Large intestine (tissue), 3 donors: ENCODE results near the gene OOSP3. TPM values are rescaled to one million over a fixed set of nuclear protein-coding genes. Genes with fewer than 3 reads are reported as not detected.
"Not testable (repeated sequence)": the region's sequence is repeated elsewhere in the genome, so short reads cannot be mapped to it uniquely, and the experiment has no call there.

Experiments
- DNase-seq, 2 donors: peaks; one replicate each; pipeline versions ENCODE4 v3.0.0 to v3.0.0-alpha.2; 2013
- H3K27ac ChIP-seq: one replicate; pipeline ENCODE4 v1.5.1; 2013; ENCODE audit warnings: low read length
- H3K27me3 ChIP-seq: 2 replicates; pipeline ENCODE4 v1.6.1; 2013; ENCODE audit warnings: low read length; ENCODE audit not compliant: control insufficient read depth, insufficient read depth
- H3K36me3 ChIP-seq: 2 replicates; pipeline ENCODE4 v1.6.1; 2013; ENCODE audit warnings: low read length; ENCODE audit not compliant: control insufficient read depth, insufficient read depth
- H3K4me1 ChIP-seq: one replicate; pipeline ENCODE4 v1.6.1; 2013; ENCODE audit warnings: low read length; ENCODE audit not compliant: control insufficient read depth, insufficient read depth
- H3K4me3 ChIP-seq: one replicate; pipeline ENCODE4 v1.5.1; 2013; ENCODE audit warnings: low read length
- H3K9me3 ChIP-seq: one replicate; pipeline ENCODE4 v1.6.1; 2013; ENCODE audit warnings: mild to moderate bottlenecking, low read depth, low read length, moderate library complexity; ENCODE audit not compliant: control insufficient read depth
- WGBS: methylation state at CpG from one replicate; pipeline ENCODE4 v1.1.5; 2013; ENCODE audit warnings: low lambda C conversion rate; ENCODE audit not compliant: insufficient coverage; 5-methylcytosine and 5-hydroxymethylcytosine counted together
- polyA plus RNA-seq: library from polyadenylated mRNA; unstranded; fragments of 120-200 nt; gene quantifications from one replicate; pipeline ENCODE4 v1.2.1, GENCODE V29; 2013

Gene OOSP3
- polyA plus RNA-seq, 1 donor, result not detected

GRCh38 chr11:59849551-59849950 is 29.0 kb upstream of the OOSP3 start:
- WGBS, result no CpG with 5 or more reads among the region's 2 CpGs

DNA sequence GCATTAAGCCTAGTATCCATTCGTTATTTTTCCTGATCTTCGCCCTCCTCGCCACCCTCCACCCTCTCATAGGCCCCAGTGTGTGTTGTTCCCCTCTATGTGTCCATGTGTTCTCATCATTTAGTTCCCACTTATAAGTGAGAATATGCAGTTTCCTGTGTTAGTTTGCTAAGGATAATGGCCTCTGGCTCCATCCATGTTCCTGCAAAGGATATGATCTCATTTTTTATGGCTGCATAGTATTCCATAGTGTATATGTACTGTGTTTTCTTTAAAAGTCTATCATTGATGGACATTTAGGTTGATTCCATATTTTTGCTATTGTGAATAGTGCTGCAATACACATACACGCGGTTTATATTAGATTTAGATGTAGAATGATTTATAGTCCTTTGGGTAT is 27.2 kb upstream of the OOSP3 start:
- H3K36me3 ChIP-seq, H3K4me3 ChIP-seq, H3K27ac ChIP-seq, H3K9me3 ChIP-seq, DNase-seq, H3K27me3 ChIP-seq: not testable (repeated sequence)
- WGBS, result 94% methylated on average over 3 of the region's 5 CpGs
- peaks cover 13% of the 10 kb centered on the region for H3K4me1 ChIP-seq

More at GRCh38 chr11:59849551-59849950, 29.0 kb upstream of the OOSP3 start:
- not testable (repeated sequence) for H3K4me3 ChIP-seq, H3K27me3 ChIP-seq, H3K9me3 ChIP-seq, DNase-seq, H3K36me3 ChIP-seq
- Histone ChIP-seq H3K27ac (peak overlapping the region; percentile 85), H3K4me1 (peaks cover 18% of the 10 kb centered on the region)

- no peak overlapping the region for H3K4me3 ChIP-seq
- H3K27me3 ChIP-seq, result no peaks in the 10 kb centered on the region
- no peaks in the 10 kb centered on the region for H3K36me3 ChIP-seq
- no peak for DNase-seq
- H3K27ac ChIP-seq, result no peak overlapping the region
- WGBS, result no CpG with 5 or more reads among the region's 2 CpGs
- H3K4me1 ChIP-seq, result peaks cover under 1% of the 10 kb centered on the region
- H3K9me3 ChIP-seq, result no peaks in the 10 kb centered on the region
Observed at GRCh38 chr11:59854871-59855270, 23.7 kb upstream of the OOSP3 start.

GRCh38 chr11:59857439-59858434 is 20.8 kb upstream of the OOSP3 start:
- Histone ChIP-seq H3K4me1 (no peaks in the 10 kb centered on the region), H3K4me3 (no peak overlapping the region), H3K27me3 (no peaks in the 10 kb centered on the region), H3K9me3 (no peaks in the 10 kb centered on the region), H3K27ac (no peak overlapping the region), H3K36me3 (no peaks in the 10 kb centered on the region)
- 72% methylated on average over 2 of the region's 10 CpGs for WGBS
- no peak for DNase-seq

DNA sequence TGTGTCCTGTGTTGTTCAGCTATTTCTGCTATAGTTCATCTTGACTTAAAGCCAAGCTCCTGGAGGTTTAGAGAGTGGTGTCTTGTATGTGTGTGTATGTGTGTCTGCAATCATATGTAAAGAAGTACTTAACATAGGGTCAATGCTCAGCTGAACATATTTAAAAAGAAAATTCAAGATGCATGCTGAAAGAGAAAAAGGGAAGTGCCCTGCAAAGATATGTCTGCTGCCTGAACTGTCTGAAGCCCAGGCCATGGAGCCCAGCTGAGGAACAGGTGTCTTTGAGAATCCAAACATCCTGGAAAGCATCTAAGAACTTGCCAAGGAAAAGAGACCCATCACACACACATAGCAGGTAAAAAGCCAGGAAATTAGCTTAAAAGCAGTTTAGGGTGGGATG is 18.9 kb upstream of the OOSP3 start:
- Histone ChIP-seq H3K4me3 (no peak overlapping the region), H3K4me1 (no peaks in the 10 kb centered on the region), H3K27ac (no peak overlapping the region), H3K27me3 (no peaks in the 10 kb centered on the region), H3K36me3 (no peaks in the 10 kb centered on the region), H3K9me3 (no peaks in the 10 kb centered on the region)
- DNase-seq, result no peak

GRCh38 chr11:59862252-59862651 is 16.3 kb upstream of the OOSP3 start:
- no peaks in the 10 kb centered on the region for H3K36me3 ChIP-seq
- H3K27me3 ChIP-seq, result no peaks in the 10 kb centered on the region
- WGBS, result 100% methylated on average over 1 of the region's 3 CpGs
- H3K4me1 ChIP-seq, result no peaks in the 10 kb centered on the region
- H3K4me3 ChIP-seq, result no peak overlapping the region
- H3K9me3 ChIP-seq, result no peaks in the 10 kb centered on the region
- H3K27ac ChIP-seq, result no peak overlapping the region
- DNase-seq, result no peak

- no peak for DNase-seq
- no peaks in the 10 kb centered on the region for H3K36me3 ChIP-seq
- no peak overlapping the region for H3K4me3 ChIP-seq
- H3K27ac ChIP-seq, result no peak overlapping the region
- no peaks in the 10 kb centered on the region for H3K4me1 ChIP-seq
- H3K9me3 ChIP-seq, result no peaks in the 10 kb centered on the region
- WGBS, result 100% methylated on average over 1 of the region's 1 CpG
- no peaks in the 10 kb centered on the region for H3K27me3 ChIP-seq
Observed at GRCh38 chr11:59865031-59865430, 13.6 kb upstream of the OOSP3 start.

DNA sequence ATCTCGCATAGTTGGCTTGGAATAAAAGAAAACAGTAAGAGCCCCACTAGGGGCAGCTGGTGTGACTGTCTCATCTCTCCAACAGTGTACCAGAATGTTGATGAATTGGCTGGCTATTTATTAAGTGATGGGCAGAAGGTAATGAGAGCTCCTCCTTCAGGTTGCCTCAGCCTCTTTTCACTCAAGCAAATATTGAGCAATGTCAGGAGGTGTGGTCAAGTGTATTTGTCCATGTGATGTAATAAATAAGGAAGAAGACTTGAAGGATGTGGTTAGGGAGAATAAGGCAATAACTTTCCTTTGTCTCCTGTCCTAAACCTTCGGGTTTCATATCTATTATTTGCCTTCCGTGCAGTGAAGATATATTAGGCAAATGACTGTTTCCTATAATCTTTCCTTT is 12.2 kb upstream of the OOSP3 start, which contains the start of gene TCN1:
Gene TCN1 (minus strand): TSS at position 91 of the 400 bp plus-strand sequence. CDS start 17 bp downstream, at position 74.
- peak; percentile 17 to 50 for DNase-seq
- Histone ChIP-seq H3K36me3 (no peaks in the 10 kb centered on the region), H3K27me3 (no peaks in the 10 kb centered on the region), H3K27ac (no peak within 1 kb of the TSS), H3K9me3 (no peaks in the 10 kb centered on the region), H3K4me1 (no peaks in the 10 kb centered on the region), H3K4me3 (no peak within 1 kb of the TSS)
- no CpG with 5 or more reads among the region's 3 CpGs for WGBS

DNA sequence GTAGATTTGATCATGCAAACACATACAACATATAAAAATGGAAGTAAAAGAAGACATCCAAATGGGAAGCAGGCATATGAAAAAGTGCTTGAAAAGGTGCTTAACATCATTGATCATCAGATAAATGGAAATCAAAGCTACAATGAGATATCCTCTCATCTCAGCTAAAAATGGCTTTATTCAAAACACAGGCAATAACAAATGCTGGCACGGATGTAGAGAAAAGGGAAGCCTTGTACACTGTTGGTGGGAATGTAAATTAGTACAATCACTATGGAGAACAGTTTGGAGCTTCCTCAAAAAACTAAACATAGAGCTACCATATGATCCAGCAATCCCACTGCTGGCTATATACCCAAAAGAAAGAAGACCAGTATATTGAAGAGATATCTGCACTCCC is 11.7 kb upstream of the OOSP3 start:
- Histone ChIP-seq H3K4me1 (no peaks in the 10 kb centered on the region), H3K9me3 (no peaks in the 10 kb centered on the region), H3K4me3 (no peak overlapping the region), H3K27ac (no peak overlapping the region), H3K27me3 (no peaks in the 10 kb centered on the region), H3K36me3 (no peaks in the 10 kb centered on the region)
- WGBS, result 83% methylated on average over 1 of the region's 1 CpG
- no peak for DNase-seq

DNA sequence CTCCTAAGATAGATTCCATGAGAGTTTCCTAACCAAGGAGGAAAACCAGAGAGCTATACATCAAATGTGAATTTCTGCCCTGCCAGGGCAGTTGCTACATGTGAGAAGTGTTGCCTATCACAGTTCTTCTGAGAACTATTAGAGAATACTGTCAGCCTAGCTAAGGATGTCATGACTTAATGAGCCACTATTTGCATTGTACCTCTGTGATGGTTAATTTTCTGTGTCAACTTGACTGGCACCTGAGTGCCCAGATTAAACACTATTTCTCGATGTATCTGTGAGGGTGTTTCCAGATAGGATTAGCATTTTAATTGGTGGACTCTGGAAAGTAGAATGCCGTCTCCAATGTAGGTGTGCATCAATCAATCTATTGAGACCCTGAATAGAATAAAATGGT is 10.6 kb upstream of the OOSP3 start:
- no peaks in the 10 kb centered on the region for H3K27me3 ChIP-seq
- no peaks in the 10 kb centered on the region for H3K4me1 ChIP-seq
- H3K9me3 ChIP-seq, result no peaks in the 10 kb centered on the region
- no peaks in the 10 kb centered on the region for H3K36me3 ChIP-seq
- no peak overlapping the region for H3K27ac ChIP-seq
- no peak overlapping the region for H3K4me3 ChIP-seq
- 80% methylated on average over 1 of the region's 2 CpGs for WGBS
- DNase-seq, result no peak

DNA sequence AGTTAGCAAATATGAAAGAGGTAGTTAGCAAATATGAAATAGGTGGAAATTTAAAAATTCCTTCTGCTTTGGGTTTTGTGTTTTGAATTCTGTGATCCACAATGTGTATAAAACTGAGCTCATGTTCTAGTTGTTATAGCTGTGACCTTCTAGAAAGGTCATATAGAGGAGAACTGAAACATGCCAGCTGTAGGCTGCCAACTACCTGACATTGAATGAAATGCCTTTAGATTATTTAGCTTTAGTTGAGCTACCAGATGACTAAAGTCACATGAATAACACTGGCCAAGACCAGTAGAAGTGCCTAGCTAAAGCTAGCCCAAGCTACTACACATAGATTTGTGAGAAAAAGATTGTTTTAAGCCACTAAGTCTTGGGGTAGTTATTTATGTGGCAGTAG is 6.5 kb upstream of the OOSP3 start:
- Histone ChIP-seq H3K9me3 (no peaks in the 10 kb centered on the region), H3K27ac (no peak overlapping the region), H3K4me3 (no peak overlapping the region), H3K27me3 (no peaks in the 10 kb centered on the region), H3K4me1 (no peaks in the 10 kb centered on the region), H3K36me3 (no peaks in the 10 kb centered on the region)
- DNase-seq, result no peak
